CD4-positive, alpha-beta memory T cell (primary cell): ENCODE results near the gene ADSS1. TPM values are rescaled to one million over a fixed set of nuclear protein-coding genes. Genes with fewer than 3 reads are reported as not detected.
"Not testable (repeated sequence)": the region's sequence is repeated elsewhere in the genome, so short reads cannot be mapped to it uniquely, and the experiment has no call there.

Experiments
- CTCF ChIA-PET: fragments of 350-600 bp; sonication (Branson Sonifier 250); formaldehyde crosslinking; loops from one replicate; lab custom pipeline; 2021; ENCODE audit warnings: inconsistent platforms; ENCODE audit not compliant: partially characterized antibody; lab: Charles Lee
- POLR2A ChIA-PET: fragments of 350-600 bp; sonication (Branson Sonifier 250); formaldehyde crosslinking; loops from one replicate; lab custom pipeline; 2021; ENCODE audit not compliant: partially characterized antibody; lab: Charles Lee
- DNase-seq, 5 donors: peaks; one replicate each; pipeline versions ENCODE4 v3.0.0 to v3.0.0-alpha.2; 2020 to 2022; ENCODE audit warnings: mixed read lengths in 1 of 5
- H3K27ac ChIP-seq: one replicate; pipeline ENCODE4 v1.7.0; 2013; ENCODE audit warnings: low read depth, low read length
- H3K27me3 ChIP-seq: 2 replicates; pipeline ENCODE4 v1.7.0; 2013; ENCODE audit warnings: mild to moderate bottlenecking, low read length, moderate library complexity; ENCODE audit not compliant: insufficient read depth
- H3K36me3 ChIP-seq: 2 replicates; pipeline ENCODE4 v1.7.0; 2013; ENCODE audit warnings: mild to moderate bottlenecking, low read length, moderate library complexity; ENCODE audit not compliant: insufficient read depth
- H3K4me1 ChIP-seq: 2 replicates; pipeline ENCODE4 v1.7.0; 2013; ENCODE audit warnings: mild to moderate bottlenecking, low read length, moderate library complexity; ENCODE audit not compliant: insufficient read depth
- H3K4me3 ChIP-seq, 2 donors: one replicate each; pipeline ENCODE4 v1.7.0; 2013; ENCODE audit warnings: low read length in 2 of 2, mild to moderate bottlenecking in 1 of 2
- H3K9me3 ChIP-seq, 2 donors: one replicate each; pipeline ENCODE4 v1.7.0; 2013; ENCODE audit warnings: low read length in 2 of 2, control low read depth in 1 of 2; ENCODE audit not compliant: control insufficient read depth in 1 of 2
- H3K27ac Mint-ChIP-seq, 7 donors: one replicate each; pipeline ENCODE4 v1.8.0; 2020 to 2021; ENCODE audit warnings: mixed read lengths in 7 of 7, mild to moderate bottlenecking in 6 of 7, inconsistent platforms in 3 of 7, moderate library complexity in 3 of 7
- H3K27me3 Mint-ChIP-seq, 2 donors: one replicate each; pipeline ENCODE4 v1.8.0; 2020 to 2021; ENCODE audit warnings: mixed read lengths in 2 of 2
- H3K36me3 Mint-ChIP-seq, 2 donors: one replicate each; pipeline ENCODE4 v1.8.0; 2020 to 2021; ENCODE audit warnings: mixed read lengths in 2 of 2, inconsistent platforms in 1 of 2, mild to moderate bottlenecking in 1 of 2
- H3K4me1 Mint-ChIP-seq, 4 donors: one replicate each; pipeline ENCODE4 v1.8.0; 2020 to 2021; ENCODE audit warnings: mixed read lengths in 4 of 4, mild to moderate bottlenecking in 1 of 4
- H3K4me3 Mint-ChIP-seq, 8 donors: one replicate each; pipeline ENCODE4 v1.8.0; 2020 to 2021; ENCODE audit warnings: mixed read lengths in 8 of 8, mild to moderate bottlenecking in 7 of 8, moderate library complexity in 6 of 8, inconsistent platforms in 3 of 8
- H3K9me3 Mint-ChIP-seq, 8 donors: one replicate each; pipeline ENCODE4 v1.8.0; 2020 to 2021; ENCODE audit warnings: mixed read lengths in 8 of 8, mild to moderate bottlenecking in 5 of 8, inconsistent platforms in 3 of 8, moderate library complexity in 1 of 8
- intact Hi-C: fragments of 100-400 bp; cut with micrococcal nuclease; formaldehyde crosslinking; loops from one replicate; pipeline ENCODE4 v1.15.1; 2023
- polyA plus RNA-seq, 2 donors: library from polyadenylated mRNA; unstranded; fragments of 300-500 nt; fragmentation: Illumina TruSeq; gene quantifications; one replicate each; pipeline ENCODE4 v1.2.3, GENCODE V29; 2021
- total RNA-seq, 2 experiments: library from RNA; stranded (reverse); gene quantifications; one replicate each; pipeline ENCODE4 v1.2.3, GENCODE V29; 2021

ADSS1 gene
- total and polyA plus RNA-seq, 4 experiments from 2014 or later = 0.16 to 1.8 (median 1.5) TPM

GRCh38 chr14:104729176-104729834, 5.3 kb downstream of the ADSS1 start:
- H3K4me1 ChIP-seq, intact Hi-C loops, H3K27ac Mint-ChIP-seq, H3K4me3 ChIP-seq, H3K27ac ChIP-seq, CTCF ChIA-PET, H3K4me3 Mint-ChIP-seq, H3K27me3 ChIP-seq, H3K36me3 Mint-ChIP-seq, H3K9me3 Mint-ChIP-seq, H3K4me1 Mint-ChIP-seq, POLR2A ChIA-PET, H3K9me3 ChIP-seq, H3K27me3 Mint-ChIP-seq, H3K36me3 ChIP-seq: not testable (repeated sequence)
- peak in 1 of 5 donors; percentile 4 for DNase-seq

DNA sequence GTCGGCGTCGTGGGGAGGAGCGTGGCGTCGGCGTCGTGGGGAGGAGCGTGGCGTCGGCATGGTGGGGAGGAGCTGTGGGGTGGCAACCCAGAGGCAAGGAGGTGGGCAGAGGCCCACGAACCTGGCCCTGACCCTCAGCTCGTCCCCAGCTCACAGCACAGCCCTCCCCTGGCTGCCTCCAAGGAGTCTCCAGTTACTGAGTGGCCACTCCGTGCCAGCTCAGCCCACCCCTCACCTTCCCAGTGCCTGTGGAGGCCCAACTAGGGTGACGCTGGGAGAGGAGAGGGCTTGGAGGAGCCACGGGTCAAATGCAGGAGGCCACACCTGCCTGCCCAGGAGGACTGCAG, 5.8 kb downstream of the ADSS1 start:
- peaks cover under 1% of the 10 kb centered on the region for H3K4me1 ChIP-seq
- no peak overlapping the region for H3K4me3 ChIP-seq
- no peaks in the 10 kb centered on the region for H3K36me3 ChIP-seq
- no peak overlapping the region for H3K27ac ChIP-seq
- Mint-ChIP-seq H3K27ac (no peak overlapping the region), H3K9me3 (peaks cover 0 to 3% (median 0%) of the 10 kb centered on the region in 8 donors), H3K4me3 (no peak overlapping the region), H3K4me1 (no peaks in the 10 kb centered on the region), H3K27me3 (no peaks in the 10 kb centered on the region), H3K36me3 (no peaks in the 10 kb centered on the region)
- CTCF ChIA-PET = no interaction called here
- no peaks in the 10 kb centered on the region for H3K9me3 ChIP-seq
- no peak for DNase-seq
- POLR2A ChIA-PET = no interaction called here
- intact Hi-C loops = no loop called here
- H3K27me3 ChIP-seq = no peaks in the 10 kb centered on the region

- no peaks in the 10 kb centered on the region for H3K27me3 Mint-ChIP-seq
- POLR2A ChIA-PET = no interaction called here
- no peak overlapping the region for H3K27ac Mint-ChIP-seq
Measured at GRCh38 chr14:104730487-104730886, 6.5 kb downstream of the ADSS1 start.

GRCh38 chr14:104731320-104732294, 7.6 kb downstream of the ADSS1 start:
- ChIA-PET CTCF (no interaction called here), POLR2A (no interaction called here)
- Histone ChIP-seq H3K27ac (no peak overlapping the region), H3K27me3 (no peaks in the 10 kb centered on the region), H3K4me1 (no peaks in the 10 kb centered on the region), H3K4me3 (no peak overlapping the region), H3K36me3 (no peaks in the 10 kb centered on the region), H3K9me3 (no peaks in the 10 kb centered on the region)
- no peaks in the 10 kb centered on the region for H3K36me3 Mint-ChIP-seq
- H3K27me3 Mint-ChIP-seq = no peaks in the 10 kb centered on the region
- H3K4me1 Mint-ChIP-seq = no peaks in the 10 kb centered on the region
- H3K27ac Mint-ChIP-seq = no peak overlapping the region
- DNase-seq = no peak
- intact Hi-C loops = no loop called here
- H3K9me3 Mint-ChIP-seq = peaks cover 0 to 3% (median 0%) of the 10 kb centered on the region in 8 donors
- H3K4me3 Mint-ChIP-seq = no peak overlapping the region

More at GRCh38 chr14:104730487-104730886, 6.5 kb downstream of the ADSS1 start:
- Histone ChIP-seq H3K27me3 (no peaks in the 10 kb centered on the region), H3K9me3 (no peaks in the 10 kb centered on the region), H3K36me3 (no peaks in the 10 kb centered on the region), H3K4me1 (no peaks in the 10 kb centered on the region), H3K4me3 (no peak overlapping the region), H3K27ac (no peak overlapping the region)
- no peaks in the 10 kb centered on the region for H3K4me1 Mint-ChIP-seq
- H3K36me3 Mint-ChIP-seq = no peaks in the 10 kb centered on the region
- peaks cover 0 to 3% (median 0%) of the 10 kb centered on the region in 8 donors for H3K9me3 Mint-ChIP-seq
- H3K4me3 Mint-ChIP-seq = no peak overlapping the region
- no peak for DNase-seq
- CTCF ChIA-PET = no interaction called here
- intact Hi-C loops = no loop called here

DNA sequence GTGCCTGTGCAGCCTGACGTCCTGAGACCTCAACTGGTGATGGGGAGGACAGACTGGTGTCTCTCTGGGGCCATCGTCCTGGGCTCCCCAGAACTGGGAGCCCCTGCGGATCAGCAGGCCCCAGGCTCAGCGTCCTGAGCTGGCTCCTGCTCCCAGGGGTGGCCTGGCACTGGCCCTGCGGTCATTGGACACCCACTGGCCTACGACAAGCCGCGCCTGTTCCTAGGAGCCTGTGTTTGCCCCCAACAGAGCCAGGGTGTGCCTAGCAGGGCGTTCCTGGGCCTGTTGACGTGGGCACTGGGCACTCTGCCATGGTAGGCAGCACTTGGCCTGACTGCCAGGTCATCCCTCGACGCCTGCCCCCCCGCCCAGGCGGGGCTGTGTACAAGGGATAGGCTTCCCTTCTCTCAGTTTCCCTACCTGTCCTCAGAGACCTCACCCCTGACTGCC, 8.4 kb downstream of the ADSS1 start:
- Mint-ChIP-seq H3K9me3 (peaks cover 0 to 3% (median 0%) of the 10 kb centered on the region in 8 donors), H3K27ac (no peak overlapping the region), H3K36me3 (no peaks in the 10 kb centered on the region), H3K27me3 (peaks cover 0 to 1% of the 10 kb centered on the region in 2 donors), H3K4me3 (no peak overlapping the region), H3K4me1 (no peaks in the 10 kb centered on the region)
- no peaks in the 10 kb centered on the region for H3K27me3 ChIP-seq
- H3K27ac ChIP-seq = no peak overlapping the region
- POLR2A ChIA-PET = no interaction called here
- H3K9me3 ChIP-seq = no peaks in the 10 kb centered on the region
- intact Hi-C loops = no loop called here
- no peaks in the 10 kb centered on the region for H3K36me3 ChIP-seq
- no peaks in the 10 kb centered on the region for H3K4me1 ChIP-seq
- no peak overlapping the region for H3K4me3 ChIP-seq
- CTCF ChIA-PET = no interaction called here
- DNase-seq = no peak

GRCh38 chr14:104732931-104733681, 9.1 kb downstream of the ADSS1 start:
- intact Hi-C loops = no loop called here
- H3K9me3 ChIP-seq = no peaks in the 10 kb centered on the region
- H3K36me3 ChIP-seq = no peaks in the 10 kb centered on the region

DNA sequence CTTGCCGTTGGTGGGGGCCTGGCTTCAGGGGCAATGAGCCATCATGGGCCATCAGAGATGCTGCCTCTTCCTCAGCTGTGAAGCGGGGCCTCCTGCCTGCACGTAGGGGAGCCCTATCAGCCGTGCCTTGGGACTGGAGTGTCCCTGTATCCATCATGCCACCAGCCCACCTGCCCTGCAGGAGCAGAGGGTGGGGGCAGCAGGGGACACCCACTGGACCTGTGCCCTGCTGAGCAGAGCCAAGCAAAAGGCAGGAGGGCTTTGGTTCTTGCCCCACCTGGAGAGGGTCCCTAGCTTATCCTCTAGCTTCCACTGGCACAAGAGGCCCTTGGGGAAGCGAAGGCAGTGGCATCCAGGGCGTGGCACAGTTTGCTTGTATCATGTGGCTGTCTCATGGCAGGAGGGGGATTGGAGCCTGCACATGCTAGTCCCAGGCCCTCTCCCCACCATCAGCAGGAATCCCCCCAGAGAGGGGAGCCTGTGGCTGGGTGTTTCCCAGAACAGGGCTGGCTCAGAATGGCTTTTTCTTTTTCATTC, 10.1 kb downstream of the ADSS1 start:
- no peaks in the 10 kb centered on the region for H3K4me1 Mint-ChIP-seq
- no peak overlapping the region for H3K4me3 Mint-ChIP-seq
- Histone ChIP-seq H3K27ac (no peak overlapping the region), H3K4me1 (no peaks in the 10 kb centered on the region), H3K36me3 (no peaks in the 10 kb centered on the region), H3K4me3 (no peak overlapping the region), H3K9me3 (no peaks in the 10 kb centered on the region), H3K27me3 (no peaks in the 10 kb centered on the region)
- no peak for DNase-seq
- H3K27me3 Mint-ChIP-seq = peaks cover 0 to 1% of the 10 kb centered on the region in 2 donors
- H3K27ac Mint-ChIP-seq = no peak overlapping the region
- H3K9me3 Mint-ChIP-seq = peaks cover 0 to 1% (median 0%) of the 10 kb centered on the region in 8 donors
- CTCF ChIA-PET = no interaction called here
- intact Hi-C loops = no loop called here
- POLR2A ChIA-PET = no interaction called here
- no peaks in the 10 kb centered on the region for H3K36me3 Mint-ChIP-seq

More at GRCh38 chr14:104732931-104733681, 9.1 kb downstream of the ADSS1 start:
- Histone ChIP-seq H3K27ac (no peak overlapping the region), H3K4me1 (no peaks in the 10 kb centered on the region), H3K27me3 (no peaks in the 10 kb centered on the region), H3K4me3 (no peak overlapping the region)
- no peaks in the 10 kb centered on the region for H3K4me1 Mint-ChIP-seq
- POLR2A ChIA-PET = no interaction called here
- H3K27me3 Mint-ChIP-seq = peaks cover 0 to 1% of the 10 kb centered on the region in 2 donors
- peaks cover 0 to 3% (median 0%) of the 10 kb centered on the region in 8 donors for H3K9me3 Mint-ChIP-seq
- CTCF ChIA-PET = no interaction called here
- no peak for DNase-seq
- H3K36me3 Mint-ChIP-seq = no peaks in the 10 kb centered on the region
- H3K27ac Mint-ChIP-seq = no peak overlapping the region
- no peak overlapping the region for H3K4me3 Mint-ChIP-seq
